CD4-positive, alpha-beta T cell treated with Interleukin-15 for 4 hours (primary cell): ENCODE measurements around the gene RPL13.

Experiments used
- DNase-seq: peaks from one replicate; pipeline ENCODE4 v3.0.0-alpha.2; 2020; ENCODE audit warnings: low spot score

RPL13 gene

GRCh38 chr16:89545044-89545830, 15.2 kb upstream of the RPL13 start:
- DNase-seq: no peak

GRCh38 chr16:89545831-89546574, 14.5 kb upstream of the RPL13 start:
- DNase-seq: no peak

- DNase-seq: no peak
Observed at GRCh38 chr16:89546781-89547180, 13.7 kb upstream of the RPL13 start.

GRCh38 chr16:89547291-89547690, 13.2 kb upstream of the RPL13 start:
- no peak for DNase-seq

- DNase-seq: no peak
Observed at GRCh38 chr16:89547860-89548259, 12.6 kb upstream of the RPL13 start.

- DNase-seq: no peak
Observed at GRCh38 chr16:89548344-89549006, 12.0 kb upstream of the RPL13 start.

- no peak for DNase-seq
Observed at GRCh38 chr16:89549007-89549700, 11.3 kb upstream of the RPL13 start.

- no peak for DNase-seq
Observed at GRCh38 chr16:89550421-89551007, 10.0 kb upstream of the RPL13 start.

- no peak for DNase-seq
Observed at GRCh38 chr16:89552329-89552728, 8.2 kb upstream of the RPL13 start.

- DNase-seq: no peak
Observed at GRCh38 chr16:89552913-89553312, 7.6 kb upstream of the RPL13 start.

GRCh38 chr16:89553733-89554132, 6.7 kb upstream of the RPL13 start:
- DNase-seq: no peak

- no peak for DNase-seq
Observed at GRCh38 chr16:89554343-89554742, 6.1 kb upstream of the RPL13 start.

GRCh38 chr16:89555265-89555664, 5.2 kb upstream of the RPL13 start:
- no peak for DNase-seq

GRCh38 chr16:89555780-89556179, 4.7 kb upstream of the RPL13 start:
- no peak for DNase-seq

- peak; percentile 80 for DNase-seq
Observed at GRCh38 chr16:89556750-89557689, 3.5 kb upstream of the RPL13 start.

- DNase-seq: no peak
Observed at GRCh38 chr16:89557690-89558490, 2.6 kb upstream of the RPL13 start.

GRCh38 chr16:89561142-89561883, 831 bp downstream of the RPL13 start:
- no peak for DNase-seq

GRCh38 chr16:89561884-89562599, 1.6 kb downstream of the RPL13 start:
- DNase-seq: no peak

- no peak for DNase-seq
Observed at GRCh38 chr16:89562939-89563338, 2.5 kb downstream of the RPL13 start.
